Measurements from ENCODE around the gene HOXB9. TPM values are rescaled to one million over a fixed set of nuclear protein-coding genes. Genes with fewer than 3 reads are reported as not detected.

HOXB9 gene
- total and polyA plus RNA-seq, 2 experiments from 2014 or later = 1.5 to 2.5 TPM

DNA sequence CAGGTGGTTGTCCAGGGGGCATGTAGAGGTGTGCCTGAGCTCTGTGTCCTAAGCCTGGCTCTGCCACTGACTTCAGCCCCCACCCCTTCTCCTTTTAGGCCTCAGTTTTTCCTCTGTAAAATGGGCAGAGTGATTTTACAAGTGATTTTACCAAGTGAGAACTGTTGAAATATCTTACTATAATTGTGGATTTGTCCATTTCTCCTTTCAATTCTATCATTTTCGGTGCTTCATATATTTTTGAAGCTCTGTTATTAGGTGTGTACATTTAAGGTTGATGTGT is 21.7 kb upstream of the HOXB9 start:
- H3K27ac ChIP-seq = no peak overlapping the region

DNA sequence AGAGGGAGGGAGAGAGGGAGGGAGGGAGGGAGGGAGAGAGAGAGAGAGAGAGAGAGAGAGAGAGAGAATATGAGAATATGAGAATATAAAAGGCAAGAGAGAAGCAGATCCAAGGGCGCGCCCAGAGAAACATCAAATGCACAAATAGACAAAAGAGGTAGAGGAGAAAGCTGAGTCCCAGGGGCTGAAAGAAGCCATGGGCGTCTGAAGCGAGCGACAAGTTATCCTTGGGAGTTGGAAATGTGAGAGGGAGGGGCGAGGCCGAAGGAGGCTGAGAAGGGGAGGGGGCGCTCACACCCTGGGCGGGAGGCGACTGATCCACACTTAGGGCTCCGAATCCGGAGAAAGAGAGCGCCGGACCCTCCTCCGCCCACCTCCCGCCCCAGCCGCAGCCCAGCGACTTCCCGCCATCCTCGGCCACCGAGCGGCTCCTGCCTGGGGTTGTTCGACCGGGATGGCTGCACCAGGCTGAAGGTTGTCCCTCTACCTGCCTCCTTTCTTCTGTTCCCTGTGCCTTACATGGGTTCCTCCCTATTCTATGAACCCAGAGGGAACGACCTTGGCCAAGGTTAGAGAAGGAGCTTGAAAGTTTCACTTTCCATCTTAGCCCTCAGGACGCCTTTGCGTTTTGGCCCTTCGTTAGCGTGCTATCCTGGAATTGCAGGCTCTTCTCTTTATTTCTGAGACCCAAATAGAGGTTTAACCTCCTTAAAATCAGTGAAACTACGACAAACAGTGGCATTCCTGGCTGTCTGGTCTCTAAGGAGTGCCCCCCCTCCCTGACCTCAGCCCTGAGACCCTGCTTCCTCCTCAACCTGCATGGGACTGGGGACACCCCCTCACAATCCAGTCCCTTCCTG is 21.2 kb upstream of the HOXB9 start:
- H3K27ac ChIP-seq = no peak overlapping the region

More for the DNA sequence above, 21.7 kb upstream of the HOXB9 start:
- H4K20me1 ChIP-seq (ENCODE audit: insufficient read depth, poor library complexity, severe bottlenecking) = no peaks in the 10 kb centered on the region
- no peak overlapping the region for H2AFZ ChIP-seq
- 64% methylated on average over 1 of the region's 1 CpG for WGBS (ENCODE audit: low lambda C conversion rate, missing lambda C conversion rate)
- peaks cover 84% of the 10 kb centered on the region for H3K27me3 ChIP-seq
- no peaks in the 10 kb centered on the region for H3K9me2 ChIP-seq (replicated peaks; ENCODE audit: insufficient read depth)
- TF ChIP-seq EZH2phosphoT487 (IDR thresholded peaks at IDR 0.05; ENCODE audit: low read depth, severe bottlenecking, unreplicated experiment) (no peak), EZH2 (IDR thresholded peaks at IDR 0.05; ENCODE audit: borderline replicate concordance) (no peak)
- TF ChIP-seq, protein P1, sequence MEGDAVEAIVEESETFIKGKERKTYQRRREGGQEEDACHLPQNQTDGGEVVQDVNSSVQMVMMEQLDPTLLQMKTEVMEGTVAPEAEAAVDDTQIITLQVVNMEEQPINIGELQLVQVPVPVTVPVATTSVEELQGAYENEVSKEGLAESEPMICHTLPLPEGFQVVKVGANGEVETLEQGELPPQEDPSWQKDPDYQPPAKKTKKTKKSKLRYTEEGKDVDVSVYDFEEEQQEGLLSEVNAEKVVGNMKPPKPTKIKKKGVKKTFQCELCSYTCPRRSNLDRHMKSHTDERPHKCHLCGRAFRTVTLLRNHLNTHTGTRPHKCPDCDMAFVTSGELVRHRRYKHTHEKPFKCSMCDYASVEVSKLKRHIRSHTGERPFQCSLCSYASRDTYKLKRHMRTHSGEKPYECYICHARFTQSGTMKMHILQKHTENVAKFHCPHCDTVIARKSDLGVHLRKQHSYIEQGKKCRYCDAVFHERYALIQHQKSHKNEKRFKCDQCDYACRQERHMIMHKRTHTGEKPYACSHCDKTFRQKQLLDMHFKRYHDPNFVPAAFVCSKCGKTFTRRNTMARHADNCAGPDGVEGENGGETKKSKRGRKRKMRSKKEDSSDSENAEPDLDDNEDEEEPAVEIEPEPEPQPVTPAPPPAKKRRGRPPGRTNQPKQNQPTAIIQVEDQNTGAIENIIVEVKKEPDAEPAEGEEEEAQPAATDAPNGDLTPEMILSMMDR (IDR thresholded peaks at IDR 0.05; ENCODE audit: poor library complexity) = no peak
- no peaks in the 10 kb centered on the region for H3K79me2 ChIP-seq
- H3K4me3 ChIP-seq = no peak overlapping the region
- H3K9me3 ChIP-seq (ENCODE audit: low read depth) = no peaks in the 10 kb centered on the region
- no peak for DNase-seq (ENCODE audit: low spot score)
- no peaks in the 10 kb centered on the region for H3K36me3 ChIP-seq (replicated peaks; ENCODE audit: insufficient read depth, low read depth)
- no peaks in the 10 kb centered on the region for H3K4me1 ChIP-seq (ENCODE audit: insufficient read depth)
- peak overlapping the region; percentile 75 for H3K4me2 ChIP-seq

DNA sequence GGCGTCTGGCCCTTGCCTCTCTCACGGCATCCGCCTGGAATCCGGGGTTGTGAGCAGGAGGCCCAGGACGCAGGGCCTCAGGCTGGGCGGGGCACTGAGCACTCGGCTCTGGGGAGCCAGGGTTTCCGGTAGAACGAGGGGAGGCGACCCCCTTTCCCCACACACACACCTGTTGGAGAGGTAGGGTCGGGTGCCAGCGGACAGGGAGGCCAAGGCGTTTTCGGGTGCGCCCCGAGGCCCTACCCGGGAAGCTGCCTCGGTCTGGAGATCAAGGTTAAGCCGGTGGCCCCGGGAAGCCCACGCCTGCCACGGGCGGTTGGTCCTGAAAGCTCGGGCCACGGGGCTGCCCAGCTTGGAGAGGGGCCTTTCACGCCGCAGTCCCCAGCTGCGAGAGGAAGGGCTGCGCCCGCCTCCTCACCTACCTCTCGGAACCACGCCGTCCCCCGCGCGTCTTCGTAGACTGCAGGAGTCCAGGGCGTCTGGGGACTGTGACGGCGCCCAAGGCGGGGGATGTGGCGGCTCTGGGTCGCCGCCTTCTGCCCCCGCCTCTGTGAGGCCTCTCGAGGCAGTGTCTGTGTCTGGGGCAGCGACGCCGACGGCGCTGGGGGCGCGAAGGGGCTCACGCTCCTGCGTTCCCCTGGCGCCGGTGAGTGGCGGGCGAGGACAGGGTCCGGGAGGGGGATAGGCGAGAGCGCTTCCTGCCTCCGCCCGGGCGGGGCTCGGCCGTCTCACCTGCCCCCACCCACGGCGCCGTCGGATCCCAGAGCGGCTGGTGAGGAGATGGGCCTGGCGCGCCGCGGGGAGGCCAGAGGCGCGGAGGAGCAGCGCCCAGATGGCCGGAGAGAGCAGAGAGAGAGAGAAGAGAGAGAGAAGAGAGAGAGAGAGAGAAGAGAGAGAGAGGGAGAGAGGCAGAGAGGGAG is 20.3 kb upstream of the HOXB9 start:
- TF ChIP-seq EZH2 (IDR thresholded peaks at IDR 0.05; ENCODE audit: borderline replicate concordance) = peak; percentile 81
- TF ChIP-seq, protein P1 (IDR thresholded peaks at IDR 0.05; ENCODE audit: poor library complexity) = no peak
- H4K20me1 ChIP-seq (ENCODE audit: insufficient read depth, poor library complexity, severe bottlenecking) = no peaks in the 10 kb centered on the region
- H3K4me2 ChIP-seq = peak overlapping the region; percentile 75
- WGBS (ENCODE audit: low lambda C conversion rate, missing lambda C conversion rate) = 4% methylated on average over 56 of the region's 80 CpGs
- H3K36me3 ChIP-seq (replicated peaks; ENCODE audit: insufficient read depth, low read depth) = no peaks in the 10 kb centered on the region
- peaks cover 89% of the 10 kb centered on the region for H3K27me3 ChIP-seq
- H2AFZ ChIP-seq = no peak overlapping the region
- no peaks in the 10 kb centered on the region for H3K4me1 ChIP-seq (ENCODE audit: insufficient read depth)
- H3K9me3 ChIP-seq (ENCODE audit: low read depth) = no peaks in the 10 kb centered on the region
- no peaks in the 10 kb centered on the region for H3K79me2 ChIP-seq
- no peaks in the 10 kb centered on the region for H3K9me2 ChIP-seq (replicated peaks; ENCODE audit: insufficient read depth)
- no peak for DNase-seq (ENCODE audit: low spot score)
- H3K27ac ChIP-seq = no peak overlapping the region
- H3K4me3 ChIP-seq = no peak overlapping the region

More for the DNA sequence above, 21.2 kb upstream of the HOXB9 start:
- TF ChIP-seq, protein P1 (IDR thresholded peaks at IDR 0.05; ENCODE audit: poor library complexity) = no peak
- TF ChIP-seq EZH2 (IDR thresholded peaks at IDR 0.05; ENCODE audit: borderline replicate concordance) = peak; percentile 44
- peak; percentile 17 for TF ChIP-seq EZH2phosphoT487 (IDR thresholded peaks at IDR 0.05; ENCODE audit: low read depth, severe bottlenecking, unreplicated experiment)
- Histone ChIP-seq H3K9me3 (ENCODE audit: low read depth) (no peaks in the 10 kb centered on the region), H3K4me3 (peak overlapping the region; percentile 18), H3K79me2 (no peaks in the 10 kb centered on the region), H4K20me1 (ENCODE audit: insufficient read depth, poor library complexity, severe bottlenecking) (no peaks in the 10 kb centered on the region), H3K36me3 (replicated peaks; ENCODE audit: insufficient read depth, low read depth) (no peaks in the 10 kb centered on the region), H3K4me1 (ENCODE audit: insufficient read depth) (no peaks in the 10 kb centered on the region), H3K4me2 (peak overlapping the region; percentile 75), H3K27me3 (peaks cover 85% of the 10 kb centered on the region), H3K9me2 (replicated peaks; ENCODE audit: insufficient read depth) (no peaks in the 10 kb centered on the region), H2AFZ (peak overlapping the region; percentile 52)
- no peak for DNase-seq (ENCODE audit: low spot score)
- 3% methylated on average over 12 of the region's 30 CpGs for WGBS (ENCODE audit: low lambda C conversion rate, missing lambda C conversion rate)

Data from hepatocyte (in vitro differentiated cells).